BLaER1 (cell line): ENCODE data around the gene ZBTB20.

ENCODE experiments used
- H3K27ac ChIP-seq: shearing (Covaris generic); formaldehyde crosslinking; 2 replicates; pipeline ENCODE4 v1.8.1; 2022
- H3K27me3 ChIP-seq: shearing (Covaris generic); formaldehyde crosslinking; 2 replicates; pipeline ENCODE4 v1.8.1; 2022
- H3K36me3 ChIP-seq: shearing (Covaris generic); formaldehyde crosslinking; 2 replicates; pipeline ENCODE4 v1.8.1; 2022
- H3K4me1 ChIP-seq: shearing (Covaris generic); formaldehyde crosslinking; 2 replicates; pipeline ENCODE4 v1.8.1; 2022
- H3K4me2 ChIP-seq: shearing (Covaris generic); formaldehyde crosslinking; 2 replicates; pipeline ENCODE4 v1.8.1; 2022
- H3K4me3 ChIP-seq: shearing (Covaris generic); formaldehyde crosslinking; 2 replicates; pipeline ENCODE4 v1.8.1; 2022
- H3K9ac ChIP-seq: shearing (Covaris generic); formaldehyde crosslinking; 2 replicates; pipeline ENCODE4 v1.8.1; 2022
- H3K9me3 ChIP-seq: shearing (Covaris generic); formaldehyde crosslinking; 2 replicates; pipeline ENCODE4 v1.8.1; 2022
- H4K20me1 ChIP-seq: shearing (Covaris generic); formaldehyde crosslinking; 2 replicates; pipeline ENCODE4 v1.8.1; 2022
- Cebpa-rat ChIP-seq: shearing (Covaris generic); IDR thresholded peaks from 2 replicates; pipeline ENCODE4 v1.8.1; 2022

ZBTB20 gene

GRCh38 chr3:114380233-114380651 lies 766.8 kb downstream of the ZBTB20 start:
- Histone ChIP-seq H3K36me3 (peaks cover 6% of the 10 kb centered on the region; the same call in 1 of the 2 replicates), H3K4me2 (no peak overlapping the region), H3K9ac (no peak overlapping the region), H3K4me3 (no peak overlapping the region), H3K27ac (no peak overlapping the region), H3K4me1 (no peaks in the 10 kb centered on the region), H3K27me3 (no peaks in the 10 kb centered on the region), H4K20me1 (no peaks in the 10 kb centered on the region), H3K9me3 (no peaks in the 10 kb centered on the region)
- no peak for TF ChIP-seq Cebpa-rat

GRCh38 chr3:114379266-114379665 lies 767.8 kb downstream of the ZBTB20 start:
- Histone ChIP-seq H3K9ac (no peak overlapping the region), H3K27ac (no peak overlapping the region), H3K4me3 (no peak overlapping the region), H3K4me2 (no peak overlapping the region), H4K20me1 (no peaks in the 10 kb centered on the region), H3K9me3 (no peaks in the 10 kb centered on the region), H3K4me1 (no peaks in the 10 kb centered on the region), H3K36me3 (peaks cover 6% of the 10 kb centered on the region; the same call in 1 of the 2 replicates), H3K27me3 (no peaks in the 10 kb centered on the region)
- no peak for TF ChIP-seq Cebpa-rat

DNA sequence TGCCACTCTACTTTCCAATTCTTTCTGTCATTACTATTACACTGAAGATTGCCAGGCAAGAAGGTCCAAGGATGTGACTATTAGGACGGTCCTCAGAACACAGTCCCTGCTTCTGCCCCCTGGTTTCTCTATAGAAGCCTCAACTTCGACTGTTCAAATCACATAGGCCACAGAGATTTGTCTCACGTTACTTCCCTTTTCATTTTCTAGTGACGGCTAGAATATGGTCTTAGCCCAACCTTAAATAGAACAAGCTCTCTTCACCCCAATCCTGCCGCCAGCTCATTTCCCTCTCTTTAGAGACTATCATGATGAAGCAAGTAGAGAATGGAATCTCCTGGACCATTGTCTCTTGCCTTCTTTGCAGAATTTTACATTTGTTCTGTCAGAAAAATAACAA lies 768.3 kb downstream of the ZBTB20 start:
- Histone ChIP-seq H3K27me3 (no peaks in the 10 kb centered on the region), H3K9ac (no peak overlapping the region), H3K4me3 (no peak overlapping the region), H3K36me3 (peaks cover 6% of the 10 kb centered on the region; the same call in 1 of the 2 replicates), H4K20me1 (no peaks in the 10 kb centered on the region), H3K9me3 (no peaks in the 10 kb centered on the region), H3K4me2 (no peak overlapping the region), H3K4me1 (no peaks in the 10 kb centered on the region), H3K27ac (no peak overlapping the region)
- TF ChIP-seq Cebpa-rat: no peak

GRCh38 chr3:114377426-114377825 lies 769.7 kb downstream of the ZBTB20 start:
- no peak overlapping the region for H3K27ac ChIP-seq
- H3K4me2 ChIP-seq: no peak overlapping the region
- H3K4me1 ChIP-seq: no peaks in the 10 kb centered on the region
- no peak for TF ChIP-seq Cebpa-rat
- H3K27me3 ChIP-seq: no peaks in the 10 kb centered on the region
- no peaks in the 10 kb centered on the region for H3K9me3 ChIP-seq
- peaks cover 6% of the 10 kb centered on the region; the same call in 1 of the 2 replicates for H3K36me3 ChIP-seq
- H3K9ac ChIP-seq: no peak overlapping the region
- H3K4me3 ChIP-seq: no peak overlapping the region
- H4K20me1 ChIP-seq: no peaks in the 10 kb centered on the region

- Histone ChIP-seq H3K27ac (no peak overlapping the region), H3K9me3 (no peaks in the 10 kb centered on the region), H3K4me1 (no peaks in the 10 kb centered on the region), H3K4me2 (no peak overlapping the region), H4K20me1 (no peaks in the 10 kb centered on the region), H3K36me3 (peaks cover 6% of the 10 kb centered on the region; the same call in 1 of the 2 replicates), H3K4me3 (no peak overlapping the region), H3K27me3 (no peaks in the 10 kb centered on the region), H3K9ac (no peak overlapping the region)
- TF ChIP-seq Cebpa-rat: no peak
Measured at GRCh38 chr3:114376516-114377185, 770.4 kb downstream of the ZBTB20 start.

DNA sequence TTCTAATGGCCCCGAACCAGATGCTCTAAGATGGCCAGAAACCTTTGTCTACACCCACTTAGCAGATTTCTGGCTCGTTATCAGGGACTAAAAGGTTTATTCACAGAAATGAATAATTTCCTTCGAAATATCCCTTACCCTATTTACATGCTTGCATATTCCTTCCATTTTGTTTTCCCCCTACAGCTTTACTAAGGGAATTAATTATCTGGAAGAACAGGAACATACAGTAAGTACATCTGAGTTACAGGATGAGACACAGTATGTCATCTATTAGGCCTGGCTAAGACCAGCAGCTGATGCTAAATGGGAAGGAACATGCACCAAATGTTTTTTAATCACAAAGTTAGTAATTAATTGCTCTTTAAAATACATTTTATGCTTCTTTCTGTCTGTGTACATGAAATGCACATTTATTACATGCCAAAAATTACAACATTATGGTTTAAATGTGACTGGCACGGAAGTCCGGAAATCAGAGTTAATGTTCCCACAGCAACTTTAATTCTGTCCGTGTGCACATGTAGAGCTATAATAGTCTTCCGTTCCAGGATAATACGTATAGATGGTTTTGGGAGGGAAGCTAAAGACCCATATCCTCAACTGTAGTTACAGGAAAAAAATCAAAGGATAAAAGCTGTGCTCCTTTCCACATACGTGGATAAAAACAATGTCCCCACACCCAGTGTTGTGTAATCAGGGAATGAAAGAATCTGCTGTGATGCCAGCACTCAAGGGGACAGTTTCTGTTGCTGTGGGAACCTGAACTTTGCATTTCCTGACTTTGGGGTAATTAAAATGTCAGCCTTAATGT lies 771.3 kb downstream of the ZBTB20 start:
- Histone ChIP-seq H3K27ac (no peak overlapping the region), H3K4me1 (no peaks in the 10 kb centered on the region), H3K9ac (no peak overlapping the region), H3K4me3 (no peak overlapping the region), H3K4me2 (no peak overlapping the region), H3K36me3 (peaks cover 6% of the 10 kb centered on the region; the same call in 1 of the 2 replicates), H4K20me1 (no peaks in the 10 kb centered on the region), H3K27me3 (no peaks in the 10 kb centered on the region), H3K9me3 (no peaks in the 10 kb centered on the region)
- no peak for TF ChIP-seq Cebpa-rat

DNA sequence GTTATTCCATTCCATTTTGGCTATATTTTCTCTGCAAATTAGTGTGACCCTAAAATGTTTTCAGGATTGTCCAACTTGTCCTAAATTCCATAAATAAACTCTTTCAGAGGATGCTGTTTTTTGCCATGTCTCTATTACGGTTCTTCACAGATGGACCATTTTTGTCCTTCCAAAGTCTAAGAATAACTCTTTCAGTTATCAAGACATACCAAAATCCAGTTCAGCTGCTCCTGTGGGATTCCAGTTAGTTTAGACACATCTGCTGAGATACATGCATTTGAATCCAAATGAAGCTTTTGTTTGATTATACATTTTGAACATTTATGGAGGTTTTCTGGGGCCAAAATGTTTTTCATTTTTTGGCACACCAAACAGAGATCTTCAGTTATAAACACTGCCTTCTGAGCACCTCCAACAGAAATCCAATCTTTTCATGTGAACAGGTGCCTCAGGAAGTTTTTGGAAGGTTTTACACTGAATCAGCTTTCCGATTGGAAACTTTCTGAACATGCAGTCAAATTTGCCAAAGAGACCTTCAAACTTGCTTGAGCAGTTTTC lies 772.6 kb downstream of the ZBTB20 start:
- H3K27ac ChIP-seq: no peak overlapping the region
- H3K9ac ChIP-seq: no peak overlapping the region
- no peak for TF ChIP-seq Cebpa-rat
- H3K4me1 ChIP-seq: no peaks in the 10 kb centered on the region
- H3K27me3 ChIP-seq: no peaks in the 10 kb centered on the region
- H3K4me2 ChIP-seq: no peak overlapping the region
- no peaks in the 10 kb centered on the region for H3K9me3 ChIP-seq
- no peak overlapping the region for H3K4me3 ChIP-seq
- H3K36me3 ChIP-seq: no peaks in the 10 kb centered on the region
- H4K20me1 ChIP-seq: no peaks in the 10 kb centered on the region

DNA sequence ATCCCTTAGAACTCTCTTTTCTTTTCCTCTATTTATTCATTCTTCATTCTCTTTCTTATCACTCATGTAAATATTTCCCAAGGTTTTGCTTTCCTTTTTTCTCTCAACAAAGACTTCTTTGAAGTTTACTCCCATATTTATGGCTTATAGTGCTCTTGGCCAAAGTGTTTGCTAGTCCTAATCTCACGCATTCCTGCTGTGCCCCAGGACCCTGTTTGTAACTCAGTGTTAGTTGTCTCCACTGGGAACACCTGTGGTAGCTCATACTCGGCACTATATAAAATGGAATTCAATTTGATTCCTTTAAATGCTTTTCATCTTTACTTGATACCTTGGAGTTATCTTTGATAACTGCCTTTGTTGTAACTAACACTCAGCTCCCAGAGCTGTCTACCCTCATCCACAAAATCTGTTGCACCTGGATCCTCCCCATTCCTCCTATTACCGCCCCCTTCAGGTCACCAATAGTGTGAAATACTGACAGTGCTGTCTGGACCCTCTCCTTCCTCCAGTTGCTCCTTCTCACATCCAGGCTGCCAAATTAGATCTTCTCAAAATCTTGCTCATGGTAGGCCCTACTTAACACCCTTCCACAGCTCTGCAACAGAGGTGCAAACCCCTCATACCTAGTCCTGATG lies 776.4 kb downstream of the ZBTB20 start:
- H4K20me1 ChIP-seq: no peaks in the 10 kb centered on the region
- no peak for TF ChIP-seq Cebpa-rat
- no peaks in the 10 kb centered on the region for H3K4me1 ChIP-seq
- H3K9ac ChIP-seq: no peak overlapping the region
- H3K9me3 ChIP-seq: no peaks in the 10 kb centered on the region
- no peak overlapping the region for H3K4me2 ChIP-seq
- no peaks in the 10 kb centered on the region for H3K27me3 ChIP-seq
- H3K4me3 ChIP-seq: no peak overlapping the region
- H3K36me3 ChIP-seq: no peaks in the 10 kb centered on the region
- H3K27ac ChIP-seq: no peak overlapping the region

GRCh38 chr3:114365909-114366308 lies 781.2 kb downstream of the ZBTB20 start:
- Histone ChIP-seq H3K4me2 (no peak overlapping the region), H3K27ac (no peak overlapping the region), H3K27me3 (no peaks in the 10 kb centered on the region), H4K20me1 (no peaks in the 10 kb centered on the region), H3K9me3 (no peaks in the 10 kb centered on the region), H3K9ac (no peak overlapping the region), H3K36me3 (no peaks in the 10 kb centered on the region), H3K4me1 (no peaks in the 10 kb centered on the region), H3K4me3 (no peak overlapping the region)
- TF ChIP-seq Cebpa-rat: no peak
